ENCODE measurements around the gene SMARCC2. TPM values are rescaled to one million over a fixed set of nuclear protein-coding genes. Genes with fewer than 3 reads are reported as not detected.

Gene SMARCC2
- total and polyA plus RNA-seq, 9 of the 15 experiments (the other 6 are each of a cell fraction or from before 2014, with no cell fraction given) = 11.9 to 86.0 (median 36.6) TPM

GRCh38 chr12:56129206-56129941 lies 59.9 kb downstream of the SMARCC2 start (continued):
- TF ChIP-seq MBD1 (CRISPR knock-in tag; IDR thresholded peaks at IDR 0.05) (no peak), CHD7 (IDR thresholded peaks at IDR 0.05; ENCODE audit: low read depth, low read length) (no peak), MTF1 (CRISPR knock-in tag; IDR thresholded peaks at IDR 0.05; ENCODE audit: borderline replicate concordance) (no peak), PHF8 (IDR thresholded peaks at IDR 0.05; ENCODE audit: borderline replicate concordance, low read length) (no peak), NCOA6 (IDR thresholded peaks at IDR 0.05) (no peak), ETV6 (IDR thresholded peaks at IDR 0.05; ENCODE audit: borderline replicate concordance in 1 of 2, low read depth in 2 of 2, low read length in 1 of 2) (0 out of 4 replicates have a peak, but pooled peaks of 1 of the 2 experiments have one; percentile 22), ETV6 (CRISPR knock-in tag; IDR thresholded peaks at IDR 0.05; ENCODE audit: borderline replicate concordance) (no peak), NFIC (IDR thresholded peaks at IDR 0.05) (peak; percentile 27; the same call in 1 of the 2 replicates), JUN (IDR thresholded peaks at IDR 0.05; ENCODE audit: borderline replicate concordance, low read depth, low read length) (no peak), JUN (CRISPR knock-in tag; IDR thresholded peaks at IDR 0.05; ENCODE audit: borderline replicate concordance) (no peak)

All from K562 (cell line).